ENCODE results near the gene TMEM17. TPM values are rescaled to one million over a fixed set of nuclear protein-coding genes. Genes with fewer than 3 reads are reported as not detected.
A peak's percentile ranks its signal among the peaks of the same experiment; 100 is the strongest.

Gene TMEM17
- polyA plus RNA-seq, 2 of the 4 experiments (the other 2 are of a cell fraction): 5.2 to 10.2 TPM

DNA sequence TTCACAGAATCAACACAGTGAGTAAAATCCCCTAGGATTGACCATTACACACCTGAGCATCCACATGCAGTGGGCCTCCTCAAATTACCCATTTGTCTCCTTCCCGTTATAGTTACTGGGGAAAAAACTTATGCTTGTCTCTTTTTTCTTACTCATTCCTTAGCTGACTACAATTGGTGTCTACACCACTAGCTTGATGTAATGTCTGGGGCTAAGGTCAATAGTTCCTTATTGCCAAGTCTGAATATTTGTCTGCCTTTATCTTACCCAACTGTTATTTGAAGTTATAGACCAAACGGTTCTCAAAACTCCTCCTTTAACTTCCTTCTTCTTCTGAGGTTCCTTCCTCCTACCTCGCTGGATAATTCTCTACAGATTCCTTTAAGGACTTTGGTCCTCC is 41.9 kb upstream of the TMEM17 start:
- H3K9me3 ChIP-seq: no peaks in the 10 kb centered on the region
- H3K4me1 ChIP-seq: 0 out of 3 replicates have a peak, but pooled peaks cover 6% of the 10 kb centered on the region
- ChIA-PET CTCF (interaction anchor here (1.1 kb wide), 1 partner anchor 11 kb away, joined by 3 read pairs; no protein-coding TSS in a partner anchor), POLR2A (no interaction called here)
- ATAC-seq (peak; percentile 19 to 61; a peak in 4 of 6 replicates), DNase-seq (ENCODE audit: low read depth in 1 of 2, low spot score in 1 of 2) (peak in 1 of 2 experiments; percentile 24), FAIRE-seq (no peak)
- H3K4me2 ChIP-seq: no peak overlapping the region
- peak overlapping the region in 1 of 2 experiments; percentile 11; a peak in 3 of 6 replicates for H3K27ac ChIP-seq
- WGBS (ENCODE audit: missing lambda C conversion rate): 53% methylated on average over 3 of the region's 3 CpGs
- no peak for TF ChIP-seq GATA3 (IDR thresholded peaks at IDR 0.05; ENCODE audit: borderline replicate concordance)
- no peak for TF ChIP-seq ZNF302 (CRISPR knock-in tag; IDR thresholded peaks at IDR 0.05)
- no peak for TF ChIP-seq CHD2 (IDR thresholded peaks at IDR 0.05; ENCODE audit: low read length, partially characterized antibody)
- no peak for TF ChIP-seq ZSCAN20 (CRISPR knock-in tag; IDR thresholded peaks at IDR 0.05)
- TF ChIP-seq HEYL (CRISPR knock-in tag; IDR thresholded peaks at IDR 0.05): no peak
- TF ChIP-seq HOXB5 (CRISPR knock-in tag; IDR thresholded peaks at IDR 0.05): no peak
- no peak overlapping the region for H3K4me3 ChIP-seq

DNA sequence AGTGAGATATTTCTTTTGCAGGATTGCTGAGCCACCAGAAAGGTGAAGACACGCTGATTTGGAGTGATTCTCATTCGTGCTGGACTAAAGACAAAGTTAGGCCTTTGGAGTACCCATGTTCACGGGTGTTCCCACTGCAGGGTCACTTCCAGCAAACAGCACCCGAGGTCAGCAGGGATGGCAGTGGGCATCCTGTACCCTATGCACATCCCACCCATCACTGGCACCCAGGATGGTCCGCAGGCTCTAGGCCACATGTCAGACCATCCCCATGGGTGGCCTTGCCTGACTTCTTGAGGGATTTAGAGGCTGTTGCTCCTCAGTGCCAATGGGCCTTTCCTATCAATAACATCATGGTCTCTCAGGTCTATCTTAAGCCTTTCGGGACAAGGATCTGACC is 39.3 kb upstream of the TMEM17 start:
- H3K9me3 ChIP-seq: no peaks in the 10 kb centered on the region
- no peak for ATAC-seq
- no peak overlapping the region for H3K4me2 ChIP-seq
- 88% methylated on average over 6 of the region's 6 CpGs for WGBS (ENCODE audit: missing lambda C conversion rate)
- FAIRE-seq: no peak
- POLR2A ChIA-PET: no interaction called here
- peaks cover 22% of the 10 kb centered on the region for H3K4me1 ChIP-seq
- CTCF ChIA-PET: no interaction called here
- H3K27ac ChIP-seq: peak overlapping the region in 1 of 2 experiments; percentile 40; a peak in 2 of 6 replicates
- no peak for DNase-seq (ENCODE audit: low read depth in 1 of 2, low spot score in 1 of 2)
- TF ChIP-seq FOSL2 (IDR thresholded peaks at IDR 0.05): no peak
- no peak for TF ChIP-seq FOSL2 (CRISPR knock-in tag; IDR thresholded peaks at IDR 0.05)
- TF ChIP-seq NPAS2 (CRISPR knock-in tag; IDR thresholded peaks at IDR 0.05; ENCODE audit: borderline replicate concordance): no peak
- no peak for TF ChIP-seq HDAC2 (IDR thresholded peaks at IDR 0.05)
- no peak for TF ChIP-seq KDM1A (IDR thresholded peaks at IDR 0.05; ENCODE audit: low read depth)
- no peak for TF ChIP-seq HOXA7 (CRISPR knock-in tag; IDR thresholded peaks at IDR 0.05)
- TF ChIP-seq RNF2 (IDR thresholded peaks at IDR 0.05; ENCODE audit: borderline replicate concordance, low read depth): no peak
- no peak for TF ChIP-seq NR3C1 (IDR thresholded peaks at IDR 0.05)
- no peak for TF ChIP-seq EHF (CRISPR knock-in tag; IDR thresholded peaks at IDR 0.05)
- TF ChIP-seq KDM5A (IDR thresholded peaks at IDR 0.05): no peak
- no peak for TF ChIP-seq SREBF2 (IDR thresholded peaks at IDR 0.05)
- TF ChIP-seq ZSCAN20 (CRISPR knock-in tag; IDR thresholded peaks at IDR 0.05): no peak
- TF ChIP-seq CHD4 (IDR thresholded peaks at IDR 0.05; ENCODE audit: borderline replicate concordance): no peak
- no peak for TF ChIP-seq MAZ (IDR thresholded peaks at IDR 0.05; ENCODE audit: borderline replicate concordance, low read depth, low read length)
- TF ChIP-seq POLR2A (IDR thresholded peaks at IDR 0.05; ENCODE audit: low read length): no peak
- no peak for TF ChIP-seq RARB (CRISPR knock-in tag; IDR thresholded peaks at IDR 0.05)
- TF ChIP-seq, protein P1, sequence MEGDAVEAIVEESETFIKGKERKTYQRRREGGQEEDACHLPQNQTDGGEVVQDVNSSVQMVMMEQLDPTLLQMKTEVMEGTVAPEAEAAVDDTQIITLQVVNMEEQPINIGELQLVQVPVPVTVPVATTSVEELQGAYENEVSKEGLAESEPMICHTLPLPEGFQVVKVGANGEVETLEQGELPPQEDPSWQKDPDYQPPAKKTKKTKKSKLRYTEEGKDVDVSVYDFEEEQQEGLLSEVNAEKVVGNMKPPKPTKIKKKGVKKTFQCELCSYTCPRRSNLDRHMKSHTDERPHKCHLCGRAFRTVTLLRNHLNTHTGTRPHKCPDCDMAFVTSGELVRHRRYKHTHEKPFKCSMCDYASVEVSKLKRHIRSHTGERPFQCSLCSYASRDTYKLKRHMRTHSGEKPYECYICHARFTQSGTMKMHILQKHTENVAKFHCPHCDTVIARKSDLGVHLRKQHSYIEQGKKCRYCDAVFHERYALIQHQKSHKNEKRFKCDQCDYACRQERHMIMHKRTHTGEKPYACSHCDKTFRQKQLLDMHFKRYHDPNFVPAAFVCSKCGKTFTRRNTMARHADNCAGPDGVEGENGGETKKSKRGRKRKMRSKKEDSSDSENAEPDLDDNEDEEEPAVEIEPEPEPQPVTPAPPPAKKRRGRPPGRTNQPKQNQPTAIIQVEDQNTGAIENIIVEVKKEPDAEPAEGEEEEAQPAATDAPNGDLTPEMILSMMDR (IDR thresholded peaks at IDR 0.05): no peak
- no peak for TF ChIP-seq ESRRA (IDR thresholded peaks at IDR 0.05; ENCODE audit: borderline replicate concordance, low read length)
- TF ChIP-seq CHD2 (IDR thresholded peaks at IDR 0.05; ENCODE audit: low read length, partially characterized antibody): no peak
- H3K4me3 ChIP-seq: no peak overlapping the region

DNA sequence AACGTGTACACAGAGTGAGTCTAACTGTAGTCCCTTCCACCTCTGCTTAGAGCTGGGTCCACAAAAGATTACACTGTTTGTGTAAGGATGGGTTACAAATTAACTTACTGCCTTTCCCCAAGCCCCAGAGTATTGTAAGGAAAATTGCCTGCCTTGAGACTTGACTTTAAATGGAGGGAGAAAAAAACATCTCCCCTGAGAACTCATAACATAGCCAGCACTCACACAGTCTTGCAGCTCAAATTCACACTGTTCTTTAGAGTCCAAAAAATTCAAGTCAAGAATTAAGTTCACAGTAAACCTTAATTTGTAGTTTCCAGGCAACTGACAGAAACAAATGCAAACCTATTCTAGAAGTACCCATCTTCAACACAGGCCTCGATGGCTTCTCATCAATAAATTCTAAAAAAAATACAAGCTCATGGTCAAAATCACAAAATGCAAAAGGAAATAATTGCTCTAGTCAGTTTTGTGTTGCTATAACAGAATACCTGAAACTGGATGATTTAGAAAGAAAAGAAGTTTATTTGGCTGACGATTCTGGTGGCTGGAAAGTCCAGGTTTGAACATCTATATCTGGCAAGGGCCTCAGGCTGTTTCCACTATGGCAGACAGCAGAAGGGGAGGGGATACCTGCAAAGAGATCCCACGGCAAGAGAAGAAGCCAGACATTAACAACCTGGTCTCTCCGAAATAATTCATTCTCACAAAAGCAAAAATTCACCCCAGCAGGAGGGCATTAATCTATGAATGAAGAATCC is 34.6 kb upstream of the TMEM17 start:
- Histone ChIP-seq H3K9me3 (no peaks in the 10 kb centered on the region), H3K27ac (peak overlapping the region; percentile 69 to 72), H3K4me1 (peaks cover 26% of the 10 kb centered on the region), H3K4me2 (peak overlapping the region; percentile 61), H3K4me3 (no peak overlapping the region)
- ChIA-PET POLR2A (interaction anchor here (1.7 kb wide), 1 partner anchor 35 kb away, joined by 6 read pairs; the partner anchor contains the start of gene TMEM17), CTCF (interaction anchor here (0.9 to 2.8 kb wide), 2 partner anchors 18 to 84 kb away, joined by 3 to 9 read pairs; no protein-coding TSS in a partner anchor)
- DNase-seq (ENCODE audit: low read depth in 1 of 2, low spot score in 1 of 2): peak in 1 of 2 experiments; percentile 38
- no peak for FAIRE-seq
- peak in 1 of 2 experiments; percentile 80; a peak in 3 of 6 replicates for ATAC-seq
- WGBS (ENCODE audit: missing lambda C conversion rate): 65% methylated on average over 5 of the region's 5 CpGs
- TF ChIP-seq NPAS2 (CRISPR knock-in tag; IDR thresholded peaks at IDR 0.05; ENCODE audit: borderline replicate concordance) (no peak), JUNB (IDR thresholded peaks at IDR 0.05) (no peak), RNF2 (IDR thresholded peaks at IDR 0.05; ENCODE audit: borderline replicate concordance, low read depth) (no peak), SREBF2 (IDR thresholded peaks at IDR 0.05) (no peak), ZNF302 (CRISPR knock-in tag; IDR thresholded peaks at IDR 0.05) (no peak), HDAC2 (IDR thresholded peaks at IDR 0.05) (no peak), TP53 (CRISPR knock-in tag; IDR thresholded peaks at IDR 0.05) (no peak)
- TF ChIP-seq, protein P2, sequence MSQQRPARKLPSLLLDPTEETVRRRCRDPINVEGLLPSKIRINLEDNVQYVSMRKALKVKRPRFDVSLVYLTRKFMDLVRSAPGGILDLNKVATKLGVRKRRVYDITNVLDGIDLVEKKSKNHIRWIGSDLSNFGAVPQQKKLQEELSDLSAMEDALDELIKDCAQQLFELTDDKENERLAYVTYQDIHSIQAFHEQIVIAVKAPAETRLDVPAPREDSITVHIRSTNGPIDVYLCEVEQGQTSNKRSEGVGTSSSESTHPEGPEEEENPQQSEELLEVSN (IDR thresholded peaks at IDR 0.05; ENCODE audit: borderline replicate concordance, low read depth): no peak
- TF ChIP-seq, protein P3, sequence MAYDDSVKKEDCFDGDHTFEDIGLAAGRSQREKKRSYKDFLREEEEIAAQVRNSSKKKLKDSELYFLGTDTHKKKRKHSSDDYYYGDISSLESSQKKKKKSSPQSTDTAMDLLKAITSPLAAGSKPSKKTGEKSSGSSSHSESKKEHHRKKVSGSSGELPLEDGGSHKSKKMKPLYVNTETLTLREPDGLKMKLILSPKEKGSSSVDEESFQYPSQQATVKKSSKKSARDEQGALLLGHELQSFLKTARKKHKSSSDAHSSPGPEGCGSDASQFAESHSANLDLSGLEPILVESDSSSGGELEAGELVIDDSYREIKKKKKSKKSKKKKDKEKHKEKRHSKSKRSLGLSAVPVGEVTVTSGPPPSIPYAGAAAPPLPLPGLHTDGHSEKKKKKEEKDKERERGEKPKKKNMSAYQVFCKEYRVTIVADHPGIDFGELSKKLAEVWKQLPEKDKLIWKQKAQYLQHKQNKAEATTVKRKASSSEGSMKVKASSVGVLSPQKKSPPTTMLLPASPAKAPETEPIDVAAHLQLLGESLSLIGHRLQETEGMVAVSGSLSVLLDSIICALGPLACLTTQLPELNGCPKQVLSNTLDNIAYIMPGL (CRISPR knock-in tag; IDR thresholded peaks at IDR 0.05; ENCODE audit: borderline replicate concordance): no peak
- TF ChIP-seq, protein P4, sequence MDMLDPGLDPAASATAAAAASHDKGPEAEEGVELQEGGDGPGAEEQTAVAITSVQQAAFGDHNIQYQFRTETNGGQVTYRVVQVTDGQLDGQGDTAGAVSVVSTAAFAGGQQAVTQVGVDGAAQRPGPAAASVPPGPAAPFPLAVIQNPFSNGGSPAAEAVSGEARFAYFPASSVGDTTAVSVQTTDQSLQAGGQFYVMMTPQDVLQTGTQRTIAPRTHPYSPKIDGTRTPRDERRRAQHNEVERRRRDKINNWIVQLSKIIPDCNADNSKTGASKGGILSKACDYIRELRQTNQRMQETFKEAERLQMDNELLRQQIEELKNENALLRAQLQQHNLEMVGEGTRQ (IDR thresholded peaks at IDR 0.05): no peak
- TF ChIP-seq, protein P5, sequence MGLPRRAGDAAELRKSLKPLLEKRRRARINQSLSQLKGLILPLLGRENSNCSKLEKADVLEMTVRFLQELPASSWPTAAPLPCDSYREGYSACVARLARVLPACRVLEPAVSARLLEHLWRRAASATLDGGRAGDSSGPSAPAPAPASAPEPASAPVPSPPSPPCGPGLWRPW (IDR thresholded peaks at IDR 0.05): no peak
